ENCODE results near the gene ABI2.

- TF ChIP-seq MAX (IDR thresholded peaks at IDR 0.05) (no peak), CREB1 (IDR thresholded peaks at IDR 0.05; ENCODE audit: low read depth) (no peak), EP300 (IDR thresholded peaks at IDR 0.05; ENCODE audit: borderline replicate concordance) (no peak), FOXM1 (IDR thresholded peaks at IDR 0.05; ENCODE audit: borderline replicate concordance, low read depth) (no peak), EGR1 (IDR thresholded peaks at IDR 0.05) (no peak), TEAD4 (IDR thresholded peaks at IDR 0.05) (no peak), TAF1 (IDR thresholded peaks at IDR 0.05; ENCODE audit: low read depth) (no peak), YY1 (IDR thresholded peaks at IDR 0.05; ENCODE audit: low read depth) (no peak), RAD21 (IDR thresholded peaks at IDR 0.05; ENCODE audit: low read depth) (no peak)
These were observed 19.2 kb downstream of the ABI2 start for GRCh38 chr2:203347375-203347774.

All from Ishikawa (cell line).